HepG2 (cell line): ENCODE data around the gene MXRA7. TPM values are rescaled to one million over a fixed set of nuclear protein-coding genes. Genes with fewer than 3 reads are reported as not detected.

Source experiments
- CEBPG ChIP-seq: IDR thresholded peaks from 2 replicates; pipeline ENCODE4 v1.6.1; 2016
- DNMT1 ChIP-seq: sonication (generic); formaldehyde crosslinking; IDR thresholded peaks from 2 replicates; pipeline ENCODE4 v1.5.1; 2020; ENCODE audit warnings: mild to moderate bottlenecking, missing genetic modification reagents
- FOXK1 ChIP-seq: sonication (generic); formaldehyde crosslinking; IDR thresholded peaks from 2 replicates; pipeline ENCODE4 v1.4.0; 2020; ENCODE audit warnings: low read depth, missing genetic modification reagents, borderline replicate concordance
- HNRNPUL1 ChIP-seq: fragments of 200-400 bp; formaldehyde crosslinking; IDR thresholded peaks from 2 replicates; pipeline ENCODE4 v1.6.1; 2017; ENCODE audit warnings: low read depth, mild to moderate bottlenecking, low read length, moderate library complexity
- KLF12 ChIP-seq: sonication (generic); formaldehyde crosslinking; IDR thresholded peaks from 2 replicates; pipeline ENCODE4 v1.4.0; 2020; ENCODE audit warnings: missing genetic modification reagents, borderline replicate concordance
- ONECUT2 ChIP-seq: sonication (generic); formaldehyde crosslinking; IDR thresholded peaks from 2 replicates; pipeline ENCODE4 v1.4.0; 2020; ENCODE audit warnings: missing genetic modification reagents
- TEAD3 ChIP-seq: optimal IDR thresholded peaks from 2 replicates; pipeline ENCODE3; 2016; ENCODE audit warnings: borderline replicate concordance
- ZFP62 ChIP-seq: sonication (generic); formaldehyde crosslinking; IDR thresholded peaks from 2 replicates; pipeline ENCODE4 v1.4.0; 2020; ENCODE audit warnings: missing genetic modification reagents
- ZMAT3 ChIP-seq: sonication (generic); formaldehyde crosslinking; conservative IDR thresholded peaks from 2 replicates; pipeline ENCODE4 v1.7.0; 2021; ENCODE audit warnings: missing genetic modification reagents
- ZNF225 ChIP-seq: sonication (generic); formaldehyde crosslinking; IDR thresholded peaks from 2 replicates; pipeline ENCODE4 v1.4.0; 2020; ENCODE audit warnings: mild to moderate bottlenecking, missing genetic modification reagents
- ZNF512B ChIP-seq: sonication (generic); formaldehyde crosslinking; IDR thresholded peaks from 2 replicates; pipeline ENCODE4 v1.5.1; 2020; ENCODE audit warnings: missing genetic modification reagents, mild to moderate bottlenecking, borderline replicate concordance
- ZNF570 ChIP-seq: sonication (generic); formaldehyde crosslinking; IDR thresholded peaks from 2 replicates; pipeline ENCODE4 v1.4.0; 2020; ENCODE audit warnings: mild to moderate bottlenecking, missing genetic modification reagents, borderline replicate concordance
- ZNF747 ChIP-seq: sonication (generic); formaldehyde crosslinking; IDR thresholded peaks from 2 replicates; pipeline ENCODE4 v1.8.1; 2023; ENCODE audit warnings: missing genetic modification reagents, mild to moderate bottlenecking, borderline replicate concordance
- ZNF749 ChIP-seq: sonication (generic); formaldehyde crosslinking; IDR thresholded peaks from 2 replicates; pipeline ENCODE4 v1.8.0; 2022; ENCODE audit warnings: mild to moderate bottlenecking, missing genetic modification reagents, moderate library complexity, borderline replicate concordance
- ZNF768 ChIP-seq: sonication (generic); formaldehyde crosslinking; IDR thresholded peaks from 2 replicates; pipeline ENCODE4 v1.4.0; 2020; ENCODE audit warnings: missing genetic modification reagents
- polyA plus RNA-seq, 8 experiments: library from polyadenylated mRNA; depleted of rRNA in 3 of 8; stranded (reverse) in 7 of 8; unstranded in 1 of 8; fragments of >200 nt; fragmentation: Illumina TruSeq in 4 of 8; extraction: Trizol in 4 of 8; gene quantifications; 2 replicates each; pipeline versions ENCODE4 v1.2.1 to v1.2.3, GENCODE V29; 2011 to 2016; ENCODE audit warnings: low read depth in 4 of 8, missing spikeins in 1 of 8, mixed read lengths in 1 of 8; ENCODE audit not compliant: insufficient read depth in 1 of 8
- total RNA-seq, 5 experiments: library from RNA; depleted of rRNA; stranded (reverse); fragments of >200 nt; fragmentation: Illumina TruSeq; extraction: Trizol; gene quantifications; 2 replicates each; pipeline ENCODE4 v1.2.3, GENCODE V29; 2016; ENCODE audit warnings: low read depth in 1 of 5
- TF ChIP-seq, protein P1 (sequence below): sonication (generic); formaldehyde crosslinking; IDR thresholded peaks from 2 replicates; pipeline ENCODE4 v1.8.0; 2022; ENCODE audit warnings: missing genetic modification reagents, mild to moderate bottlenecking, borderline replicate concordance
- TF ChIP-seq, protein P2 (sequence below): sonication (generic); formaldehyde crosslinking; IDR thresholded peaks from 2 replicates; pipeline ENCODE4 v1.4.0; 2020; ENCODE audit warnings: missing genetic modification reagents
- TF ChIP-seq, protein P3 (sequence below): sonication (generic); formaldehyde crosslinking; IDR thresholded peaks from 2 replicates; pipeline ENCODE4 v1.5.1; 2020; ENCODE audit warnings: mild to moderate bottlenecking, moderate library complexity, missing genetic modification reagents
- TF ChIP-seq, protein P4 (sequence below): IDR thresholded peaks from 2 replicates; pipeline ENCODE4 v1.6.1; 2016; ENCODE audit warnings: low read depth, control low read depth
- TF ChIP-seq, protein P5 (sequence below): sonication (generic); formaldehyde crosslinking; IDR thresholded peaks from 2 replicates; pipeline ENCODE4 v1.4.0; 2020; ENCODE audit warnings: missing genetic modification reagents

MXRA7 gene
- total and polyA plus RNA-seq, 2 of the 13 experiments (the other 11 are each of a cell fraction or from before 2014, with no cell fraction given): 44.8 to 112 TPM

DNA sequence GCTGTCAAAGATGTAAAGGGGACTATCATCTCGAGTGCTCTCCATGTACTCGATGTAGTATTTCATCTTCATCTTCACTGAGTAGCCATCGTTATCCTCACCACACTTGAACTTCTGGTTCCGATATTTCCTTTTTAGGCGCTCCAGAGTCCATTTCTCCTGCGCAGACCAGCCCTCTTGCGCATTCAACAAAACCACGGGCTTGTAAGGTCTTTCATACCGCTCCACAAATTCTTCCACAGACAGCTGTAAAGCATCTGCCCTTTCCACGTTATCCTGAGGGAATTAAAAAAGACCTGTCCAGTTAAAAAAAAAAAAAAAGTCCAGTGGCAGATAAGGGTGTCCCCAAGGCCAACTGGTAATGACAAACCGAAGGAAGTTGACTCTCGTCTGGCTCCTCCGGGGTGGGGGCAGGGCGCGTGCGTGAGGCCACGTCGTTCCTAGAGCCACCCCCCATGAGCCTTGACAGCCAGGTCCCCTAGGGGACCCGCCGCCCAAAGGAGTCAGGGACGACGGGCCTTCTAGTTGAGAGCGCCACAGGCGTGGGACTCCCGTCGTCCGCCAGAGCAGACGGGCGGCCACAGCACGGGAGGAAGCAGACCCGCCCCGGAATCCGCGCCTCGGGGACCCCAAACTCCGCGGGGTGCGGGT is 14.9 kb upstream of the MXRA7 start (continued):
- TF ChIP-seq, protein P1, sequence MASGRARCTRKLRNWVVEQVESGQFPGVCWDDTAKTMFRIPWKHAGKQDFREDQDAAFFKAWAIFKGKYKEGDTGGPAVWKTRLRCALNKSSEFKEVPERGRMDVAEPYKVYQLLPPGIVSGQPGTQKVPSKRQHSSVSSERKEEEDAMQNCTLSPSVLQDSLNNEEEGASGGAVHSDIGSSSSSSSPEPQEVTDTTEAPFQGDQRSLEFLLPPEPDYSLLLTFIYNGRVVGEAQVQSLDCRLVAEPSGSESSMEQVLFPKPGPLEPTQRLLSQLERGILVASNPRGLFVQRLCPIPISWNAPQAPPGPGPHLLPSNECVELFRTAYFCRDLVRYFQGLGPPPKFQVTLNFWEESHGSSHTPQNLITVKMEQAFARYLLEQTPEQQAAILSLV: no peak
- TF ChIP-seq FOXK1 (CRISPR knock-in tag) (no peak), ONECUT2 (CRISPR knock-in tag) (no peak), ZNF570 (no peak), ZNF512B (CRISPR knock-in tag) (no peak), ZMAT3 (CRISPR knock-in tag) (0 out of 2 replicates have a peak, but pooled peaks have one; percentile 18), ZNF768 (CRISPR knock-in tag) (no peak), KLF12 (CRISPR knock-in tag) (no peak), DNMT1 (CRISPR knock-in tag) (no peak), CEBPG (CRISPR knock-in tag) (no peak), TEAD3 (CRISPR knock-in tag) (no peak), ZNF747 (CRISPR knock-in tag) (no peak), ZNF225 (CRISPR knock-in tag) (no peak), ZFP62 (CRISPR knock-in tag) (no peak), ZNF749 (no peak), HNRNPUL1 (no peak)
- TF ChIP-seq, protein P2, sequence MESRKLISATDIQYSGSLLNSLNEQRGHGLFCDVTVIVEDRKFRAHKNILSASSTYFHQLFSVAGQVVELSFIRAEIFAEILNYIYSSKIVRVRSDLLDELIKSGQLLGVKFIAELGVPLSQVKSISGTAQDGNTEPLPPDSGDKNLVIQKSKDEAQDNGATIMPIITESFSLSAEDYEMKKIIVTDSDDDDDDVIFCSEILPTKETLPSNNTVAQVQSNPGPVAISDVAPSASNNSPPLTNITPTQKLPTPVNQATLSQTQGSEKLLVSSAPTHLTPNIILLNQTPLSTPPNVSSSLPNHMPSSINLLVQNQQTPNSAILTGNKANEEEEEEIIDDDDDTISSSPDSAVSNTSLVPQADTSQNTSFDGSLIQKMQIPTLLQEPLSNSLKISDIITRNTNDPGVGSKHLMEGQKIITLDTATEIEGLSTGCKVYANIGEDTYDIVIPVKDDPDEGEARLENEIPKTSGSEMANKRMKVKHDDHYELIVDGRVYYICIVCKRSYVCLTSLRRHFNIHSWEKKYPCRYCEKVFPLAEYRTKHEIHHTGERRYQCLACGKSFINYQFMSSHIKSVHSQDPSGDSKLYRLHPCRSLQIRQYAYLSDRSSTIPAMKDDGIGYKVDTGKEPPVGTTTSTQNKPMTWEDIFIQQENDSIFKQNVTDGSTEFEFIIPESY: no peak
- TF ChIP-seq, protein P3, sequence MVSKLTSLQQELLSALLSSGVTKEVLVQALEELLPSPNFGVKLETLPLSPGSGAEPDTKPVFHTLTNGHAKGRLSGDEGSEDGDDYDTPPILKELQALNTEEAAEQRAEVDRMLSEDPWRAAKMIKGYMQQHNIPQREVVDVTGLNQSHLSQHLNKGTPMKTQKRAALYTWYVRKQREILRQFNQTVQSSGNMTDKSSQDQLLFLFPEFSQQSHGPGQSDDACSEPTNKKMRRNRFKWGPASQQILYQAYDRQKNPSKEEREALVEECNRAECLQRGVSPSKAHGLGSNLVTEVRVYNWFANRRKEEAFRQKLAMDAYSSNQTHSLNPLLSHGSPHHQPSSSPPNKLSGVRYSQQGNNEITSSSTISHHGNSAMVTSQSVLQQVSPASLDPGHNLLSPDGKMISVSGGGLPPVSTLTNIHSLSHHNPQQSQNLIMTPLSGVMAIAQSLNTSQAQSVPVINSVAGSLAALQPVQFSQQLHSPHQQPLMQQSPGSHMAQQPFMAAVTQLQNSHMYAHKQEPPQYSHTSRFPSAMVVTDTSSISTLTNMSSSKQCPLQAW (CRISPR knock-in tag): peak; percentile 59
- TF ChIP-seq, protein P4, sequence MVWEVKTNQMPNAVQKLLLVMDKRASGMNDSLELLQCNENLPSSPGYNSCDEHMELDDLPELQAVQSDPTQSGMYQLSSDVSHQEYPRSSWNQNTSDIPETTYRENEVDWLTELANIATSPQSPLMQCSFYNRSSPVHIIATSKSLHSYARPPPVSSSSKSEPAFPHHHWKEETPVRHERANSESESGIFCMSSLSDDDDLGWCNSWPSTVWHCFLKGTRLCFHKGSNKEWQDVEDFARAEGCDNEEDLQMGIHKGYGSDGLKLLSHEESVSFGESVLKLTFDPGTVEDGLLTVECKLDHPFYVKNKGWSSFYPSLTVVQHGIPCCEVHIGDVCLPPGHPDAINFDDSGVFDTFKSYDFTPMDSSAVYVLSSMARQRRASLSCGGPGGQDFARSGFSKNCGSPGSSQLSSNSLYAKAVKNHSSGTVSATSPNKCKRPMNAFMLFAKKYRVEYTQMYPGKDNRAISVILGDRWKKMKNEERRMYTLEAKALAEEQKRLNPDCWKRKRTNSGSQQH (CRISPR knock-in tag): no peak
- TF ChIP-seq, protein P5, sequence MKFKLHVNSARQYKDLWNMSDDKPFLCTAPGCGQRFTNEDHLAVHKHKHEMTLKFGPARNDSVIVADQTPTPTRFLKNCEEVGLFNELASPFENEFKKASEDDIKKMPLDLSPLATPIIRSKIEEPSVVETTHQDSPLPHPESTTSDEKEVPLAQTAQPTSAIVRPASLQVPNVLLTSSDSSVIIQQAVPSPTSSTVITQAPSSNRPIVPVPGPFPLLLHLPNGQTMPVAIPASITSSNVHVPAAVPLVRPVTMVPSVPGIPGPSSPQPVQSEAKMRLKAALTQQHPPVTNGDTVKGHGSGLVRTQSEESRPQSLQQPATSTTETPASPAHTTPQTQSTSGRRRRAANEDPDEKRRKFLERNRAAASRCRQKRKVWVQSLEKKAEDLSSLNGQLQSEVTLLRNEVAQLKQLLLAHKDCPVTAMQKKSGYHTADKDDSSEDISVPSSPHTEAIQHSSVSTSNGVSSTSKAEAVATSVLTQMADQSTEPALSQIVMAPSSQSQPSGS (CRISPR knock-in tag): no peak; the same call in 1 of the 2 replicates
